ENCODE data around the gene XAGE1B. TPM values are rescaled to one million over a fixed set of nuclear protein-coding genes. Genes with fewer than 3 reads are reported as not detected.

The XAGE1B gene
- total RNA-seq, 1 donor from 2014 or later, result not detected

Other genes starting within 250 kb of the XAGE1B start
- not detected for gene XAGE2, start 148.0 kb downstream of the XAGE1B start, total RNA-seq
- gene XAGE1A, start 21.3 kb downstream of the XAGE1B start, total RNA-seq, result not detected
- gene SSX7, start 137.8 kb upstream of the XAGE1B start, total RNA-seq, result not detected
- gene SSX2, start 190.1 kb upstream of the XAGE1B start, total RNA-seq, result not detected
- gene SSX2B, start 234.2 kb upstream of the XAGE1B start, total RNA-seq, result not detected